Measurements from ENCODE around the gene KLHL25.
A peak's percentile ranks its signal among the peaks of the same experiment; 100 is the strongest.

The KLHL25 gene

GRCh38 chr15:85743392-85744055, 51.2 kb downstream of the KLHL25 start:
- DNase-seq, result peak; percentile 78

GRCh38 chr15:85742186-85742821, 52.4 kb downstream of the KLHL25 start:
- DNase-seq, result peak; percentile 32

GRCh38 chr15:85741662-85742061, 53.1 kb downstream of the KLHL25 start:
- DNase-seq, result no peak

GRCh38 chr15:85741021-85741421, 53.7 kb downstream of the KLHL25 start:
- no peak for DNase-seq

GRCh38 chr15:85737061-85737460, 57.7 kb downstream of the KLHL25 start:
- no peak for DNase-seq

GRCh38 chr15:85733416-85733815, 61.3 kb downstream of the KLHL25 start:
- DNase-seq, result no peak

- peak; percentile 40 for DNase-seq
Measured at GRCh38 chr15:85730001-85730820, 64.5 kb downstream of the KLHL25 start.

GRCh38 chr15:85727068-85727467, 67.7 kb downstream of the KLHL25 start:
- no peak for DNase-seq

GRCh38 chr15:85726454-85726853, 68.3 kb downstream of the KLHL25 start:
- DNase-seq, result no peak

- DNase-seq, result no peak
Measured at GRCh38 chr15:85725564-85725963, 69.2 kb downstream of the KLHL25 start.

GRCh38 chr15:85725019-85725418, 69.7 kb downstream of the KLHL25 start:
- no peak for DNase-seq

GRCh38 chr15:85723960-85724945, 70.5 kb downstream of the KLHL25 start:
- no peak for DNase-seq

- no peak for DNase-seq
Measured at GRCh38 chr15:85722374-85723152, 72.2 kb downstream of the KLHL25 start.

GRCh38 chr15:85718981-85719380, 75.7 kb downstream of the KLHL25 start:
- DNase-seq, result no peak

- no peak for DNase-seq
Measured at GRCh38 chr15:85718271-85718971, 76.3 kb downstream of the KLHL25 start.

- no peak for DNase-seq
Measured at GRCh38 chr15:85717212-85717611, 77.5 kb downstream of the KLHL25 start.

GRCh38 chr15:85716261-85716660, 78.5 kb downstream of the KLHL25 start:
- no peak for DNase-seq

GRCh38 chr15:85711580-85712192, 83.0 kb downstream of the KLHL25 start:
- no peak for DNase-seq

- DNase-seq, result no peak
Measured at GRCh38 chr15:85710340-85710842, 84.3 kb downstream of the KLHL25 start.

Measured in NCI-H345 (cell line).